Measurements from ENCODE around the gene SERPINB8.

Gene SERPINB8

DNA sequence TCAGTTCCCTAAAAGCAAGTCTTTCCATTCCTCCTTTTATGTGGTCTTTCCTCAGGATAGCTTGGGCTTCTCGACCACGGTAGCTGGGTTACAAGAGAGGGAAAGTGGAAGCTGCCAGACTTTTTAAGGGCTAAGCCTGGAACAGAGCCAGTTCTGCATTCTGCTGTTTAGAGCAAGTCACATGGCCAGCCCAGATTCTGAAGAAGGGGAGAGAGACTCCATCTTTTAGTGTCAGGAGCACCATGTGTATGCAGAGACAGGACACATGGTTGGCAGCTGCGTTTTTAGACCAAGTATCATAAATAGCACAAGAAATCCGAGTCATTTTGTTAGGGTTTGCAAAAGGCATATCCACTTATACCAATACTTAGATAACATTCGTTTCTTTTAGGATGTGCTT, 16.1 kb upstream of the SERPINB8 start:
- no peak overlapping the region for H3K27ac ChIP-seq
- TF ChIP-seq, protein P1, sequence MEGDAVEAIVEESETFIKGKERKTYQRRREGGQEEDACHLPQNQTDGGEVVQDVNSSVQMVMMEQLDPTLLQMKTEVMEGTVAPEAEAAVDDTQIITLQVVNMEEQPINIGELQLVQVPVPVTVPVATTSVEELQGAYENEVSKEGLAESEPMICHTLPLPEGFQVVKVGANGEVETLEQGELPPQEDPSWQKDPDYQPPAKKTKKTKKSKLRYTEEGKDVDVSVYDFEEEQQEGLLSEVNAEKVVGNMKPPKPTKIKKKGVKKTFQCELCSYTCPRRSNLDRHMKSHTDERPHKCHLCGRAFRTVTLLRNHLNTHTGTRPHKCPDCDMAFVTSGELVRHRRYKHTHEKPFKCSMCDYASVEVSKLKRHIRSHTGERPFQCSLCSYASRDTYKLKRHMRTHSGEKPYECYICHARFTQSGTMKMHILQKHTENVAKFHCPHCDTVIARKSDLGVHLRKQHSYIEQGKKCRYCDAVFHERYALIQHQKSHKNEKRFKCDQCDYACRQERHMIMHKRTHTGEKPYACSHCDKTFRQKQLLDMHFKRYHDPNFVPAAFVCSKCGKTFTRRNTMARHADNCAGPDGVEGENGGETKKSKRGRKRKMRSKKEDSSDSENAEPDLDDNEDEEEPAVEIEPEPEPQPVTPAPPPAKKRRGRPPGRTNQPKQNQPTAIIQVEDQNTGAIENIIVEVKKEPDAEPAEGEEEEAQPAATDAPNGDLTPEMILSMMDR (conservative IDR thresholded peaks at IDR 0.05): no peak
- no peak for TF ChIP-seq ZFX (IDR thresholded peaks at IDR 0.05)

- H3K27ac ChIP-seq: no peak overlapping the region
- TF ChIP-seq, protein P1 (conservative IDR thresholded peaks at IDR 0.05): no peak
- TF ChIP-seq ZFX (IDR thresholded peaks at IDR 0.05): no peak
These were observed 13.1 kb upstream of the SERPINB8 start for GRCh38 chr18:63956755-63957154.

DNA sequence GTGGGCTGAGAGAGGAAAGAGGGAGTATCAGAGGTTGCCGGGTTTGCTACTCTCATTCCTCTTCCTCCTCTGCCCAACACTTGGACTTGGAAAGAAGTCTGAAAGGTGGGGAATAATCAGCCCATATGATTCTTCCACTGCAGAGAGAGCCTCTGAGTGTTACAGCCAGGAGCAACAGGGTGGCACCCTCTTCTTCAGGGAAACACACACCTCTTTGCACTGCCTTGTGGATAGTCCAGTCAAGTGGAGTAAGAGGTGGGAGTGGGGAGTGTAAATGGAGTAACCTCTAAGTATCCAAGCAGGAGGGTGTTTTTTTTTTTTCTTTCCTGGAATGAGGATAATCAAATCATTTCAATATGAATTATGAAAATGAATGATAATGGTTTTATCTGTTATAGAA, 9.0 kb upstream of the SERPINB8 start:
- H3K27ac ChIP-seq: no peak overlapping the region
- TF ChIP-seq, protein P1 (conservative IDR thresholded peaks at IDR 0.05): no peak
- TF ChIP-seq ZFX (IDR thresholded peaks at IDR 0.05): no peak

DNA sequence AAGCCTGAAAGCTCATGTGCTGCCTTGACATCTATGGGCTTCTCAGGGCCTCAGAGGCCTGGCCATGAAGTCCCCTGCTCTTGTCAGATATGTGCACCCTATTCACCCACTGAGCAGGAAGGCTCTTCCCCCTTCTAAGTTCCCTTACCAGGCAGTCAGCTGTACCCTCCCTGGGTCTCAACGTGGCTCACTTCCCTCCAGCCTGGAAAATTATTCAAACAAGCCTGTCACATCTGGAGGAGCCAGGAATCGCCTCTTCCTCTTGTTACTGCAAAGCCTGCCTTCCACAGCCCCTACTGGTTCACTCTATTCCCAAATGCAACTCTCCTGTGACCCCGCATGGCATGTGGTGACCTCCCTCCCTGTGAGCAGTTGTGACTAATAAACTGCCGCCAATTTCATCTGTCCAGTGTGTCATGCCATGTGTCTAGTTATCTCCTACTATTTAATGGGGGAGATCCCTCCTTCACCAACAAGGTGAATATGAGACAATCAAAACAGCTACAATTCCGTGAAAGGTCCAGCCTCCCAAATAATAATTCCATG, 8.4 kb upstream of the SERPINB8 start:
- TF ChIP-seq, protein P1 (conservative IDR thresholded peaks at IDR 0.05): no peak
- TF ChIP-seq ZFX (IDR thresholded peaks at IDR 0.05): no peak
- no peak overlapping the region for H3K27ac ChIP-seq

- no peak for TF ChIP-seq ZFX (IDR thresholded peaks at IDR 0.05)
- TF ChIP-seq, protein P1 (conservative IDR thresholded peaks at IDR 0.05): no peak
- no peak overlapping the region for H3K27ac ChIP-seq
These were observed 7.7 kb upstream of the SERPINB8 start for GRCh38 chr18:63962137-63962536.

- TF ChIP-seq ZFX (IDR thresholded peaks at IDR 0.05): no peak
- TF ChIP-seq, protein P1 (conservative IDR thresholded peaks at IDR 0.05): peak; percentile 80
- H3K27ac ChIP-seq: no peak overlapping the region
These were observed 6.1 kb upstream of the SERPINB8 start for GRCh38 chr18:63963615-63964256.

- no peak overlapping the region for H3K27ac ChIP-seq
- TF ChIP-seq ZFX (IDR thresholded peaks at IDR 0.05): no peak
- TF ChIP-seq, protein P1 (conservative IDR thresholded peaks at IDR 0.05): no peak
These were observed 5.0 kb upstream of the SERPINB8 start for GRCh38 chr18:63964908-63965307.
